Measurements from ENCODE around the gene SPNS3. TPM values are rescaled to one million over a fixed set of nuclear protein-coding genes. Genes with fewer than 3 reads are reported as not detected.

SPNS3 gene
- polyA plus RNA-seq, 1 donor (not counting 4 experiments of a cell fraction or from before 2014, with no cell fraction given) = not detected

DNA sequence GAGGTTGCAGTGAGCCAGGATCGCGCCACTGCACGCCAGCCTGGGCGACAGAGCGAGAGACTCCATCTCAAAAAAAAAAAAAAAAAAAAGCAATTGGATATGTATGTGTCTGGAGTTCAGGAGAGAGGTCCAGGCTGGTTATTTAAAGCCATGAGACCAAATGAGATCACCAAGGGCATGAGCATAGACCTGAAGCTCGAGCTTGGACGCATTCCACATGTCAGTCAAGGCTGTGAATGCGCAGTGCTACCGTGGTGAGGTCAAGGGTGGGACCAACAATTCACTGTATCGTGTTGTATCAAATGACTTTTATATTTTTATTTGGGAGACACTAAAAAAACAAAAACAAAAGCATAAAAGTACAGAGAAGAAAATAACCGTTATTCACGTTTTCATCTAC lies 35.8 kb downstream of the SPNS3 start:
- no peak for FAIRE-seq
- no peaks in the 10 kb centered on the region for H3K27me3 ChIP-seq (ENCODE audit: control insufficient read depth, extremely low read depth, insufficient read depth, low read length)

DNA sequence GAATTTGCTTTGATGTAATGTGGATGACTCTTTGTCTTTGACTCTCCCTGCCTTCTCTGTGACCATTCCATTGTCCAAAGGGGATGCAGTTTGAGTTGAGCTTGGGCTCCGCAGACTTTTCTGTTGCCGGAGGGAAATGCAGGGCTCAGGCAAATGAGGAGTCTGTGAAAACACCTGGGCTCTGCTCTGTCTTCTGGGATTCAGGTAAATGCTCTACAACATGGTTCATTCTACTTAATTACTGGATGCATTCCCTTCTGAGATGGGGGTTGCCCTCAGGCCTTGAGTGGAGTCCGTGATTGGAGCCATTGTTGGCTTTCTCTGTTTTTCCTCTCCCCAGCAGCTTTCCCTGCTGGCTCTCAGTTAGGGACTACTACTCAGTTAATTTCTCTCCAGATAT lies 38.5 kb downstream of the SPNS3 start:
- no peak for DNase-seq (ENCODE audit: low read depth, low spot score)
- H3K9ac ChIP-seq (ENCODE audit: control insufficient read depth, extremely low read depth, insufficient read depth, low read length) = no peak overlapping the region
- no peaks in the 10 kb centered on the region for H3K79me2 ChIP-seq (ENCODE audit: control insufficient read depth, insufficient read depth, low read length)
- no peaks in the 10 kb centered on the region for H3K9me1 ChIP-seq (ENCODE audit: control insufficient read depth, extremely low read depth, insufficient read depth, low read length)
- no peak overlapping the region for H2AFZ ChIP-seq (ENCODE audit: control insufficient read depth, low read length)
- dilution Hi-C loops (cut with MboI; ENCODE audit: extremely low pct_ligation_motif_present, low sequenced_read_pairs) = no loop called here
- no peak overlapping the region for H3K4me3 ChIP-seq (ENCODE audit: control insufficient read depth in 2 of 3, extremely low read depth in 1 of 3, insufficient read depth in 2 of 3, low read depth in 1 of 3, low read length in 3 of 3)
- no peaks in the 10 kb centered on the region for H4K20me1 ChIP-seq (ENCODE audit: control insufficient read depth, extremely low read depth, insufficient read depth, low read length)
- no peak for FAIRE-seq
- TF ChIP-seq EZH2 (IDR thresholded peaks at IDR 0.05; ENCODE audit: low read length) (no peak), CTCF (optimal IDR thresholded peaks at IDR 0.05 in 1 of 3, IDR thresholded peaks at IDR 0.05 in 1 of 3, conservative IDR thresholded peaks at IDR 0.05 in 1 of 3; ENCODE audit: extremely low read depth in 1 of 3, insufficient read depth in 2 of 3, low read length in 3 of 3) (no peak)
- H3K27ac ChIP-seq (ENCODE audit: control insufficient read depth, insufficient read depth, low read length) = no peak overlapping the region
- H3K36me3 ChIP-seq (ENCODE audit: control insufficient read depth in 2 of 2, extremely low read depth in 1 of 2, insufficient read depth in 2 of 2, low read length in 2 of 2) = no peaks in the 10 kb centered on the region
- no peaks in the 10 kb centered on the region for H3K27me3 ChIP-seq (ENCODE audit: control insufficient read depth, extremely low read depth, insufficient read depth, low read length)
- no peaks in the 10 kb centered on the region for H3K9me3 ChIP-seq (ENCODE audit: control insufficient read depth, low read depth, low read length)
- no peak overlapping the region for H3K4me2 ChIP-seq (ENCODE audit: control insufficient read depth, extremely low read depth, insufficient read depth, low read depth, low read length)
- peaks cover 13% of the 10 kb centered on the region for H3K4me1 ChIP-seq (ENCODE audit: control insufficient read depth, extremely low read depth, insufficient read depth, low read length)

More for the DNA sequence above, 35.8 kb downstream of the SPNS3 start:
- no peak overlapping the region for H3K27ac ChIP-seq (ENCODE audit: control insufficient read depth, insufficient read depth, low read length)
- H3K4me3 ChIP-seq (ENCODE audit: control insufficient read depth in 2 of 3, extremely low read depth in 1 of 3, insufficient read depth in 2 of 3, low read depth in 1 of 3, low read length in 3 of 3) = no peak overlapping the region
- H3K9me1 ChIP-seq (ENCODE audit: control insufficient read depth, extremely low read depth, insufficient read depth, low read length) = no peaks in the 10 kb centered on the region
- no peak overlapping the region for H3K9ac ChIP-seq (ENCODE audit: control insufficient read depth, extremely low read depth, insufficient read depth, low read length)
- no peaks in the 10 kb centered on the region for H3K79me2 ChIP-seq (ENCODE audit: control insufficient read depth, insufficient read depth, low read length)
- no peak overlapping the region for H2AFZ ChIP-seq (ENCODE audit: control insufficient read depth, low read length)
- no peak for DNase-seq (ENCODE audit: low read depth, low spot score)
- H3K36me3 ChIP-seq (ENCODE audit: control insufficient read depth in 2 of 2, extremely low read depth in 1 of 2, insufficient read depth in 2 of 2, low read length in 2 of 2) = no peaks in the 10 kb centered on the region
- no peak for TF ChIP-seq EZH2 (IDR thresholded peaks at IDR 0.05; ENCODE audit: low read length)
- H3K4me1 ChIP-seq (ENCODE audit: control insufficient read depth, extremely low read depth, insufficient read depth, low read length) = no peaks in the 10 kb centered on the region
- H3K4me2 ChIP-seq (ENCODE audit: control insufficient read depth, extremely low read depth, insufficient read depth, low read depth, low read length) = no peak overlapping the region
- H3K9me3 ChIP-seq (ENCODE audit: control insufficient read depth, low read depth, low read length) = no peaks in the 10 kb centered on the region
- dilution Hi-C loops (cut with MboI; ENCODE audit: extremely low pct_ligation_motif_present, low sequenced_read_pairs) = no loop called here
- H4K20me1 ChIP-seq (ENCODE audit: control insufficient read depth, extremely low read depth, insufficient read depth, low read length) = no peaks in the 10 kb centered on the region

GRCh38 chr17:4474093-4474492 lies 40.4 kb downstream of the SPNS3 start:
- dilution Hi-C loops (cut with MboI; ENCODE audit: extremely low pct_ligation_motif_present, low sequenced_read_pairs) = no loop called here
- no peak overlapping the region for H3K9ac ChIP-seq (ENCODE audit: control insufficient read depth, extremely low read depth, insufficient read depth, low read length)

More at GRCh38 chr17:4474093-4474492, 40.4 kb downstream of the SPNS3 start:
- no peak overlapping the region for H3K4me2 ChIP-seq (ENCODE audit: control insufficient read depth, extremely low read depth, insufficient read depth, low read depth, low read length)
- H3K27ac ChIP-seq (ENCODE audit: control insufficient read depth, insufficient read depth, low read length) = no peak overlapping the region
- H3K9me1 ChIP-seq (ENCODE audit: control insufficient read depth, extremely low read depth, insufficient read depth, low read length) = no peaks in the 10 kb centered on the region
- TF ChIP-seq CTCF (optimal IDR thresholded peaks at IDR 0.05 in 1 of 3, IDR thresholded peaks at IDR 0.05 in 1 of 3, conservative IDR thresholded peaks at IDR 0.05 in 1 of 3; ENCODE audit: extremely low read depth in 1 of 3, insufficient read depth in 2 of 3, low read length in 3 of 3) (no peak), EZH2 (IDR thresholded peaks at IDR 0.05; ENCODE audit: low read length) (no peak)
- H2AFZ ChIP-seq (ENCODE audit: control insufficient read depth, low read length) = no peak overlapping the region
- H3K4me3 ChIP-seq (ENCODE audit: control insufficient read depth in 2 of 3, extremely low read depth in 1 of 3, insufficient read depth in 2 of 3, low read depth in 1 of 3, low read length in 3 of 3) = no peak overlapping the region
- DNase-seq (ENCODE audit: low read depth, low spot score) (no peak), FAIRE-seq (no peak)
- H3K36me3 ChIP-seq (ENCODE audit: control insufficient read depth in 2 of 2, extremely low read depth in 1 of 2, insufficient read depth in 2 of 2, low read length in 2 of 2) = no peaks in the 10 kb centered on the region
- H3K27me3 ChIP-seq (ENCODE audit: control insufficient read depth, extremely low read depth, insufficient read depth, low read length) = no peaks in the 10 kb centered on the region
- H3K79me2 ChIP-seq (ENCODE audit: control insufficient read depth, insufficient read depth, low read length) = no peaks in the 10 kb centered on the region
- H4K20me1 ChIP-seq (ENCODE audit: control insufficient read depth, extremely low read depth, insufficient read depth, low read length) = no peaks in the 10 kb centered on the region
- no peaks in the 10 kb centered on the region for H3K9me3 ChIP-seq (ENCODE audit: control insufficient read depth, low read depth, low read length)
- peaks cover 13% of the 10 kb centered on the region for H3K4me1 ChIP-seq (ENCODE audit: control insufficient read depth, extremely low read depth, insufficient read depth, low read length)
